ENCODE measurements around the gene PTPRG.

- TF ChIP-seq ZNF12 (CRISPR knock-in tag; IDR thresholded peaks at IDR 0.05) (no peak), ATRX (CRISPR knock-in tag; IDR thresholded peaks at IDR 0.05; ENCODE audit: borderline replicate concordance) (no peak), ZNF609 (CRISPR knock-in tag; IDR thresholded peaks at IDR 0.05; ENCODE audit: borderline replicate concordance) (no peak), KLF13 (CRISPR knock-in tag; IDR thresholded peaks at IDR 0.05) (no peak), TAF1 (CRISPR knock-in tag; IDR thresholded peaks at IDR 0.05) (no peak), ETS1 (CRISPR knock-in tag; IDR thresholded peaks at IDR 0.05) (no peak), REST (IDR thresholded peaks at IDR 0.05; ENCODE audit: borderline replicate concordance in 1 of 2, low read depth in 1 of 2, low read length in 2 of 2) (no peak), CTCF (CRISPR knock-in tag; IDR thresholded peaks at IDR 0.05) (no peak), SMAD3 (CRISPR knock-in tag; IDR thresholded peaks at IDR 0.05) (no peak)
Observed at GRCh38 chr3:62052331-62052730, 491.0 kb downstream of the PTPRG start.

Measured in HepG2 (cell line).